Motor neuron (in vitro differentiated cells): ENCODE results near the gene MCM9. TPM values are rescaled to one million over a fixed set of nuclear protein-coding genes. Genes with fewer than 3 reads are reported as not detected.

Source experiments
- total RNA-seq, 8 experiments: library from RNA; unstranded; fragments of 300-600 nt; gene quantifications; 2 replicates each; pipeline versions ENCODE4 v1.2.3 to v1.2.4, GENCODE V29; 2022

MCM9 gene
- total RNA-seq, 8 experiments from 2014 or later, result 6.5 to 21.4 (median 12.7) TPM

Other genes starting within 250 kb of the MCM9 start
- gene ASF1A, start 41.0 kb downstream of the MCM9 start, total RNA-seq, result 10 to 100 TPM; 18.1 to 39.6 (median 25.2) TPM
- 10 to 100 TPM in 6 of 8 experiments, 1 to 10 TPM in 2; 4.2 to 49.1 (median 19.7) TPM for gene FAM184A, start 143.5 kb upstream of the MCM9 start, total RNA-seq